Kidney epithelial cell (primary cell): ENCODE measurements around the gene ZNF189. TPM values are rescaled to one million over a fixed set of nuclear protein-coding genes. Genes with fewer than 3 reads are reported as not detected.

Experiments
- DNase-seq: peaks from one replicate; pipeline ENCODE4 v3.0.0-alpha.2; 2010; ENCODE audit warnings: low read depth
- H3K27me3 ChIP-seq: 2 replicates; pipeline ENCODE4 v1.6.0; 2011; ENCODE audit warnings: low read length; ENCODE audit not compliant: control insufficient read depth, insufficient read depth
- H3K36me3 ChIP-seq: 2 replicates; pipeline ENCODE4 v1.5.1; 2011; ENCODE audit warnings: low read length; ENCODE audit not compliant: control insufficient read depth, insufficient read depth
- H3K4me3 ChIP-seq: 2 replicates; pipeline ENCODE4 v1.5.1; 2011; ENCODE audit warnings: low read depth, mild to moderate bottlenecking, control low read depth, low read length
- CTCF ChIP-seq: IDR thresholded peaks from 2 replicates; pipeline ENCODE4 v1.5.1; 2011; ENCODE audit warnings: mild to moderate bottlenecking, moderate library complexity, low read length, control low read depth, inconsistent platforms; ENCODE audit not compliant: insufficient read depth, poor library complexity, severe bottlenecking
- total RNA-seq: library from RNA; depleted of rRNA; stranded (reverse); fragments of >200 nt; gene quantifications from 2 replicates; pipeline ENCODE4 v1.2.3, GENCODE V29; 2015

Gene ZNF189
- 11.0 and 13.4 TPM in 2 replicates for total RNA-seq

GRCh38 chr9:101398068-101398929, at the start of gene ZNF189, which contains the start of gene MRPL50:
Gene ZNF189, plus strand, starts transcription at chr9:101398851. Its CDS starts 306 bp downstream, at chr9:101399157.
Gene MRPL50, minus strand, starts transcription at chr9:101398618. Its CDS starts 26 bp downstream, at chr9:101398592.
- Histone ChIP-seq H3K36me3 (no peaks in the 10 kb centered on the region), H3K4me3 (peak within 1 kb of the TSS; percentile 80), H3K27me3 (no peaks in the 10 kb centered on the region)
- peak; percentile 96 for DNase-seq
- no peak for TF ChIP-seq CTCF

DNA sequence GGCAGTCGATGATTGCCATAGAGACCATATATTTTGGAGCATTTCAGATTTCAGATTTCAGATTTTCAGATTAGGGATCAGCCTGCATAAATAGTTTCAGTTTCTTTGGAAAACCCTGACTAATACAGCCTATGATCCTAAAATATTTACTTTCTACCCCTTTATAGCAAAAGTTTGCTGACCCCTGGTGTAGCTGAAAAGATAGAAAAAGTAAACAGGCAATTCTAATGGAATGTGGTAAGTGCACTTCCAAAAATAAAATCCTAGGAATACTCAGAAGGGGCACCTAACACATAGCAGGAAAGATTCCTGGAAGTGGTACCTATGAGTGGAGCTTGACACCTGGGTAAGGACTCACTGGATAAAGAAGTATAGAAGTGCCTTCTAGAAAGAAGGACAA, 48.4 kb upstream of the ZNF189 start:
- Histone ChIP-seq H3K27me3 (no peaks in the 10 kb centered on the region), H3K4me3 (no peak overlapping the region), H3K36me3 (no peaks in the 10 kb centered on the region)
- DNase-seq, result no peak
- no peak for TF ChIP-seq CTCF

GRCh38 chr9:101352892-101353463, 45.7 kb upstream of the ZNF189 start:
- TF ChIP-seq CTCF, result no peak
- Histone ChIP-seq H3K4me3 (no peak overlapping the region), H3K36me3 (no peaks in the 10 kb centered on the region), H3K27me3 (no peaks in the 10 kb centered on the region)
- DNase-seq, result no peak

GRCh38 chr9:101353683-101354082, 45.0 kb upstream of the ZNF189 start:
- Histone ChIP-seq H3K36me3 (no peaks in the 10 kb centered on the region), H3K4me3 (no peak overlapping the region), H3K27me3 (no peaks in the 10 kb centered on the region)
- no peak for TF ChIP-seq CTCF
- no peak for DNase-seq

GRCh38 chr9:101354143-101354764, 44.4 kb upstream of the ZNF189 start:
- no peak for TF ChIP-seq CTCF
- no peak for DNase-seq
- no peaks in the 10 kb centered on the region for H3K27me3 ChIP-seq
- no peaks in the 10 kb centered on the region for H3K36me3 ChIP-seq
- no peak overlapping the region for H3K4me3 ChIP-seq
